CMK (cell line): ENCODE data around the gene PRKCSH.
A peak's percentile ranks its signal among the peaks of the same experiment; 100 is the strongest.
"Not testable (repeated sequence)": the region's sequence is repeated elsewhere in the genome, so short reads cannot be mapped to it uniquely, and the experiment has no call there.

Experiments
- DNase-seq: peaks from one replicate; pipeline ENCODE4 v3.0.0-alpha.2; 2010; ENCODE audit warnings: low read depth

Gene PRKCSH

GRCh38 chr19:11435057-11435832 is at the start of gene PRKCSH, which contains the start of gene ODAD3:
Gene PRKCSH, plus strand, starts transcription at chr19:11435635. Its CDS starts 483 bp downstream, at chr19:11436118.
Gene ODAD3, minus strand, starts transcription at chr19:11435121. Its CDS starts 105 bp downstream, at chr19:11435016.
- DNase-seq, result peak; percentile 99

DNA sequence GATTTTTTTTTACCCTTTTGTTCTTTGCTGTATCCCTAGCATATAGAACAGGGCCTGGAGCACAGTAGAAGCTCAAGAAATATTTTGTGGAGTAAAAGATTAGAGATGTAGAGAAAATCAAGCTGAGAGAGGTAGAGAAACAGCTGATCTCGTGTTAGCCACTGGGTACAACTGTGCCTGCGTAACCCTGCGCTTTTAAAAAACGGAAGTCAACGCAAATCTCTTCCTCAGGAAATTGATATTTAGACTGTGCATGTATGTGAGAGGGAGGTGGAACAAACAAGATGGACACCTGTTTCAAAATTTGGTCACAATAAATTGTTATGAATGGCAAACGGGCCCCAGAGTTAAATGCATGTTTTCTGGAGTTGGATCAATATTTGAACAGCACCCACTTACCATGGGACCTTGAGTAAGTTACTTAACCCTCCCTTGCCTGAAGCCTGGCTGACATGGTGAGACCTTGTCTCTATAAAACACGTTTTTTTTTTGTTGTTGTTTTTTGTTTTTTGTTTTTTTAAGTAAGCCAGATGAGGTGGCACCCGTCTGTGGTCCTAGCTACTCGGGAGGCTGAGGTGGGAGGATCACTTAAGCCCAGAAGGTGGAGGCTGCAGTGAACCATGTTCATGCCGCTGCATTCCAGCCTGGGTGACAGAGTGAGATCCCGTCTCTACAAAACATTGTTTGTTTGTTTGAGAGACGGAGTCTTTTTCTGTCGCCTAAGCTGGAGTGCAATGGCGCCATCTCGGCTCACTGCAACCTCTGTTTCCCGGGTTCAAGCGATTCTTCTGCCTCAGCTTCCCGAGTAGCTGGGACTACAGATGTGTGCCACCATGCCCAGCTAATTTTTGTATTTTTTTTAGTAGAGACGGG is 48.0 kb upstream of the PRKCSH start:
- no peak for DNase-seq

DNA sequence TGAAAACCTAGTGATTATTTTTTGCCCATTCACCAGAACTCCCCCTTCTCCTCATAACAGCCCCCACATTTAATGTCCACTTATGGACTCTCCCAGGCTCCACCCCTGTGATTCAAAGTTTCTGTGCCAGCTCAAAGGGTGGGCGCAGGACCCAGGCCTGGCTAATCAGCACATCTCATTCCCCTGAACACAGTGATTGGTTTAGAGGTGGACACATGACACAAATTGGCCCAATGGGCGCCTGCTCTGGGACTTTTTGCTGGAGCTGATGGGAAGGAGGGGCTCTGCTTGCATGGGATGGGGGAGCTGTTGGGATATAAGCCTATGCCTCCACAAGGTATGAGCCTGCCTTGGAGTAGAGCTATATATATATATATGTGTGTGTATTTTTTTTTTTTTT is 45.1 kb upstream of the PRKCSH start:
- DNase-seq, result no peak

GRCh38 chr19:11390933-11391680 is 44.3 kb upstream of the PRKCSH start:
- DNase-seq, result no peak

- DNase-seq, result no peak
Observed at GRCh38 chr19:11397089-11397610, 38.3 kb upstream of the PRKCSH start.

DNA sequence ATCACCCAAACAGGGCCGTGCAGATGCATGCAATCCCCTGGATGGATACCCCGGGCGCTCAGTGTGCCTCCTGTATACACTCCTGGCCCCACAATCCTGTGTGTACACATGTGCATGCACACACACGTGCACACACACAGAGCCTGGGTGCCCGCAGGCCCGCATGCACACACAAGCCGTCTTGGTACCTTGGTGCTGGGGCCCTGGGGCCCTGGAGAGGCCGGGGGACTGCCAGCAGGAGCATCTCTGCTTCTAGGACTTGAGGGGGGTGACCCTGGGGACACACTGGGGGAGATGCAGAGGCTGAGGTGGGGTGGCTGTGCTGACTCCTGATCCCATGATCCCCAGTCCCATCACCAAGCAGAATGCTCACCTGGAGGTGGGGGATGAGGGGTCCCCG is 35.8 kb upstream of the PRKCSH start:
- no peak for DNase-seq

- DNase-seq, result no peak
Observed at GRCh38 chr19:11400798-11401197, 34.6 kb upstream of the PRKCSH start.

- DNase-seq, result no peak
Observed at GRCh38 chr19:11401808-11402543, 33.5 kb upstream of the PRKCSH start.

DNA sequence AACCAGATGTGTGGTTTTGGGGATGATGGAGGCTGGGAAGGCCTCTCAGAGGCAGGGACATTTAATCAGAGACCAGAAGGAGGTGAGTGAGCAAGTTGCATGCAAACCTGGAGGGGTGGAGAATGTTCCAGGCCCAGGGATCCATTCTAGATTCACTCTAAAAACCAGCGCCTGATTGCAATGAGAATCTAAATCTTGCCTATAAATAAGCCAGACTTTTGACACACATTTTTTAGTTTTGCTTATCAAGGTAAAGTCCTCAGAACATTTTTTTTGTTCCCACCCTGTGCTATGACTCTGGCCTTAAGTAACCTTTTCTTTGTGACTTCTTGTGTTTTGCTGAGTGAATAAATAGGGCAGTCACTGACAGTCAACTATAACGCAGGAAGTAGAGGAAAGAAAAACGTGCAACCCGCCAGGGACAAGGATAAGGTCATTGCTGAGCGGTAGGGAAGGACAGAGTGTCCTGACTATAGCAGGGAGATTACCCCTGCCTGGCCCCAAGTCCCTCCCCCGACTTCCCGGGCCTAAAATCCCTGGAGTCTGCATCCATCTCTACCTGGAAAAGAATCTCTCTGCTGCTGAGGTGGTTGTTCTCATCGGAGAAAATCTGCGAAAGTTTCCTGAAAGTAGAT is 30.7 kb upstream of the PRKCSH start:
- DNase-seq, result no peak

DNA sequence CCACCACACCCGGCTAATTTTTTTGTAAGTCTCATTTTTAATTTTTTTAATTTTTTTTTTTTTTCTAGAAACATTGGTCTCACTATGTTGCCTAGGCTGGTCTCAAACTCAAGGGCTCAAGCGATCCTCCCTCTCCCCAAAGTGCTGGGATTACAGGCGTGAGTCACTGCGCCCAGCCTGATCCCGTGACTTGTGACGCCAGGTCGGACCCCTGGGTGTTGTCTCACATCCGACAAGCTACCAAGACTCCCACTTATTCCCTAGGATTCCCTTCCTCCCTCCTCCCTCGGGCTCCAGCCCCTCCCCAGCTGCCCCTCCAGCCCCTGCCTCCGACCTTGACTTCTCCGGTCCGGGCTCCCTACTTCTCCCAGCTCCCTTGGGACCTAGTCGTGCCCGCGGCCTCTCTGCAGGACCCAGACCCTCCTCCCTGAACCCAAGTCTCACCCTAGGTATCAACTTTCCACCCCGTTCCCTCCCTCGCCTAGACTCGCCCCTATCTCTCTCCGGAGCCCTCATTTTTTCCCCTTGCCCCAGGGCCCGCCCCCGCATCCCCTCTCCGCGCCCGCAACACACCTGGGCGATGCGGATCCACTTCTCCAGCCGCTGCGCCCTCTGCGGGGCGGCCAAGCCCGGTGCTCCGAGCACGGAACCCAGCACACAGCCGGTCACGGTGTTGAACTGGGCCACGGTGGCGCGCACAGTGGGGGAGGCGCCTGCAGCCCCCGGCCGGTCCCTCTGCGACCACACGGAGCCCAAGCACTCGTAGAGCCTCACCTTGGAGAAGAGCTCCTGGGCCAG is 29.4 kb upstream of the PRKCSH start:
- DNase-seq, result no peak

DNA sequence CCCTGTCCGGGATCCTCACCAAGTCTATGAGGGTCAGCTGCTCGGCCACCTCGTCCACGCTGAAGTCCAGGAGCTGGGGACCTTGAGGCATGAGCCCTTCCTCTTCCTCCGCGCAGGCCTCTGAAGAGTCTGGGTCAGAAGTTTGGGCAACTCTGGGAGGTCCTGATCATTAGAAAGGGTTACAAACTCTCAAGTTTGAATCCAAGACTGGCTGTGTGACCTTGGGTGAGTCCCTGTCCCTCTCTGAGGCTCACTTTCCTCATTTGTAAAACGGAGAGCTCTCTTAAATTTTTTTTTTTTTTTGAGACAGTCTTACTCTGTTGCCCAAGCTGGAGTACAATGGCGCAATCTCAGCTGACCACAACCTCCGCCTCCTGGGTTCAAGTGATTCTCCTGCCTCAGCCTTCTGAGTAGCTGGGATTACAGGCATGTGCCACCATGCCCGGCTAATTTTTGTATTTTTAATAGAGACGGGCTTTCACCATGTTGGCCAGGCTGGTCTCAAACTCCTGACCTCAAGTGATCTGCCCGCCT is 28.7 kb upstream of the PRKCSH start:
- DNase-seq, result not testable (repeated sequence)

GRCh38 chr19:11408591-11408990 is 26.8 kb upstream of the PRKCSH start:
- no peak for DNase-seq

- no peak for DNase-seq
Observed at GRCh38 chr19:11410682-11411081, 24.8 kb upstream of the PRKCSH start.

DNA sequence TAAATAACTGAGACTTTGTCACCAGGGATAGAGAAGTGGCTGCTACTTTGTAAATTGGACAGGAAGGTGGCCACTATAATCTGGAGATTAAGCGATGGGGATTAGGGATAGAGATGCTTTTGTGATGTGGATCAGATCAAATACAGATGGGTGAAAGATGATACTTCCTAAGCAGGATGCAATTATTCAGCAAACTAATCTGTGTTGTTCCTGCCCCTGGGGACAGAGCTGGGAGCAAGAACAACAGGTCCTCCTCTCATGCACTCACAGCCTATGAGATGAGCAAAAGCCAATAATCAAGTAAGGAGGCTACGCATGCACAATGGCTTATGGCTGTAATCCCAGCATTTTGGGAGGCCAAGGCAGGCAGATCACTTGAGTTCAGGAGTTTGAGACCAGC is 20.9 kb upstream of the PRKCSH start:
- DNase-seq, result no peak

GRCh38 chr19:11416346-11417052 is 18.9 kb upstream of the PRKCSH start:
- DNase-seq, result no peak

- no peak for DNase-seq
Observed at GRCh38 chr19:11418094-11418548, 17.3 kb upstream of the PRKCSH start.

GRCh38 chr19:11418549-11419506 is 16.6 kb upstream of the PRKCSH start, which contains the start of gene RGL3:
Gene RGL3, minus strand, starts transcription at chr19:11419314. Its CDS starts 36 bp downstream, at chr19:11419278.
- DNase-seq, result no peak
